GM23248 (cell line): ENCODE results near the gene DOK4.

ENCODE experiments used
- EZH2 ChIP-seq: fragments of 200-600 bp; sonication (generic); IDR thresholded peaks from 2 replicates; pipeline ENCODE4 v1.6.1; 2018; ENCODE audit warnings: antibody characterized with exemption, mild to moderate bottlenecking; ENCODE audit not compliant: insufficient read depth, poor library complexity, severe bottlenecking
- EZH2phosphoT487 ChIP-seq: fragments of 200-600 bp; sonication (generic); IDR thresholded peaks from 2 replicates; pipeline ENCODE4 v1.6.1; 2018; ENCODE audit warnings: antibody characterized with exemption, moderate library complexity, mild to moderate bottlenecking, low read depth; ENCODE audit not compliant: insufficient read depth

- TF ChIP-seq EZH2 = no peak
- TF ChIP-seq EZH2phosphoT487 = no peak
Measured at GRCh38 chr16:57533431-57534336, 47.4 kb upstream of the DOK4 start.
